Activated naive CD4-positive, alpha-beta T cell treated with anti-CD3 and anti-CD28 coated beads, Interleukin-2, amount 10 ng/mL, durations not matched to agents 5 hours and 36 hours (primary cell): ENCODE data around the gene LMO7. TPM values are rescaled to one million over a fixed set of nuclear protein-coding genes. Genes with fewer than 3 reads are reported as not detected.

Experiments used
- total RNA-seq, 2 experiments: library from RNA; stranded (reverse); gene quantifications; one replicate each; pipeline ENCODE4 v1.2.3, GENCODE V29; 2021

Gene LMO7
- total RNA-seq: 10 to 100 TPM; 27.9 to 30.8 TPM

DNA sequence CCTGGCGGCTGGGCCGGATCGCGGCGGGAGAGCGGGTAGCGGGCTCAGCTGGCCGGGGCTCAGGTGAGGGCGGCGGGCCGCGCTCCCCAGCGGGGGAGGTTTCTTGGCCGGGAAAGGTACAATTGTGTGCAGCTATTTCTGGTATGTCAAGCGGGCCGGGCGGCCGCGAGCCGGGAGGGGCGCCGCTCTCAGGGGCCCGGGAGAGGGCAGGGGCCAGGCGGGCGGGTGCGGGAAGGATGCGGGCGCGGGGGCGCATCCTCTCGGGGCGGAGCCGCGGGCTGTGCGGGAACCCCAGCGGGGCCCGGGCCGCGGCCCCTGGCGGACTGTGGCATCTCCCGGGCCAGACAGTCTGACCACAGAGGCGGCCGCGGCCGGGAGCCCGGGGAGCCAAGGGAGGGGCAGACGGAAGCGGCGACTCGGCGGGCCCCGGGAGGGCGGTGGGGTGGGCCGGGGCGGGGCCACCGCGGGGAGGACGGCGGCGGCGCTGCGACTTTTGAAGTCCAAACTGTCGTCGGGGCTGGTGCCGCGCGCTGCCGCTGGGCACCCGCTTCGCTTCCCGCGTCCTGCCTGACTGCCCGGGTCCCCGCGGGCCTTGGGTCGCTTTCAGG, at the start of gene LMO7:
Gene LMO7 (plus strand): TSS at position 503 of the 608 bp plus-strand sequence. CDS start 328 bp downstream, outside the sequence.

Other genes starting within 250 kb of the LMO7 start
- 10 to 100 TPM; 22.9 to 33.3 TPM for gene TBC1D4, start 154.2 kb upstream of the LMO7 start, total RNA-seq
- 100 to 1,000 TPM; 178 to 188 TPM for gene COMMD6, start 98.5 kb upstream of the LMO7 start, total RNA-seq
- 10 to 100 TPM; 32.5 to 37.7 TPM for gene UCHL3, start 86.5 kb upstream of the LMO7 start, total RNA-seq